ENCODE measurements around the gene EDAR. TPM values are rescaled to one million over a fixed set of nuclear protein-coding genes. Genes with fewer than 3 reads are reported as not detected.

EDAR gene
- total RNA-seq, 1 donor from 2014 or later, result 0.12 TPM

DNA sequence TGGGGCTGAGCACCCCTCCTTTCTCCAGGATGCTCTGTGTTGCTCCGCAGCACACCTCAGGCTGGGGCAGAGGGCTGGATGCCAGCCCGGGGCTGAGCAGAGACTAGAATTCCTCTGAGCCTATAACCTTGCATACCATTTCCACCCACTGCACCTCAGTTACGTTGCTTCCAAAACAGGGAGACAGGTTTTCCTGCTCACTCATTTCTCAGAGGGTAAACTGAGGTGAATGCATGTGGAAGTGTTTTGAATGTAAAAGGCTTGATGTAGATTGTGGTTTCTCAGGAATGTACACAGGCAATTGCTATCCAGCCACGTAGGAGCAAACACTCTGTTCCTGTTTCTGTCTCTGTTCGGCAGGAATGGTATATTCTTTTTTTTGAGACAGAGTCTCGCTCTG is 45.3 kb downstream of the EDAR start:
- peak in 1 of 2 donors; percentile 26 for ATAC-seq
- TF ChIP-seq, protein P1, sequence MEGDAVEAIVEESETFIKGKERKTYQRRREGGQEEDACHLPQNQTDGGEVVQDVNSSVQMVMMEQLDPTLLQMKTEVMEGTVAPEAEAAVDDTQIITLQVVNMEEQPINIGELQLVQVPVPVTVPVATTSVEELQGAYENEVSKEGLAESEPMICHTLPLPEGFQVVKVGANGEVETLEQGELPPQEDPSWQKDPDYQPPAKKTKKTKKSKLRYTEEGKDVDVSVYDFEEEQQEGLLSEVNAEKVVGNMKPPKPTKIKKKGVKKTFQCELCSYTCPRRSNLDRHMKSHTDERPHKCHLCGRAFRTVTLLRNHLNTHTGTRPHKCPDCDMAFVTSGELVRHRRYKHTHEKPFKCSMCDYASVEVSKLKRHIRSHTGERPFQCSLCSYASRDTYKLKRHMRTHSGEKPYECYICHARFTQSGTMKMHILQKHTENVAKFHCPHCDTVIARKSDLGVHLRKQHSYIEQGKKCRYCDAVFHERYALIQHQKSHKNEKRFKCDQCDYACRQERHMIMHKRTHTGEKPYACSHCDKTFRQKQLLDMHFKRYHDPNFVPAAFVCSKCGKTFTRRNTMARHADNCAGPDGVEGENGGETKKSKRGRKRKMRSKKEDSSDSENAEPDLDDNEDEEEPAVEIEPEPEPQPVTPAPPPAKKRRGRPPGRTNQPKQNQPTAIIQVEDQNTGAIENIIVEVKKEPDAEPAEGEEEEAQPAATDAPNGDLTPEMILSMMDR (IDR thresholded peaks at IDR 0.05), result no peak
- Histone ChIP-seq H3K27me3 (ENCODE audit: low read depth) (no peaks in the 10 kb centered on the region), H3K4me3 (no peak overlapping the region), H3K27ac (no peak overlapping the region), H3K9me3 (peaks cover 17% of the 10 kb centered on the region), H3K4me1 (no peaks in the 10 kb centered on the region), H3K36me3 (no peaks in the 10 kb centered on the region)
- intact Hi-C loops (cut with DNase I), result no loop called here
- DNase-seq, result no peak

DNA sequence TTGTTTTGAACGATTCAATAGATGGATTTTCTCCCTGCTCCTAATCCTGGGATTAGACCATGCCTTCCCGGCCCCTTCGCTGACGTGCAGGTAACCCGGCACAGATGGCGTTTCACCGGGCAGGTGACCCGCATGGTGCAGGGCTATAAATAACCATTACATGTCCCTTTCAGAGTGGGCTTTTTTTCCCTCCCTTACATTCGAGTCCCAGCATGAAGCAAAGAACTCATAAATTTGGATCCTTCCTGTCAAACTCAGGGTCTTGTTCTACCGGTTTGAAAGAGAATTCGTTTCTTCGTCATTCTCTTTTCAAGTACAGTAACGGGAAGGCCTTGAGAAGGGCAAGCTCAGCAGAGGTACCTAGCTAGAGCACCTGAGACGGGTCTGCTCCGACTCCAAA is 46.1 kb downstream of the EDAR start:
- intact Hi-C loops (cut with DNase I), result no loop called here
- H3K27me3 ChIP-seq (ENCODE audit: low read depth), result no peaks in the 10 kb centered on the region
- no peak overlapping the region for H3K4me3 ChIP-seq
- no peaks in the 10 kb centered on the region for H3K36me3 ChIP-seq
- H3K4me1 ChIP-seq, result no peaks in the 10 kb centered on the region
- DNase-seq, result no peak
- ATAC-seq, result no peak
- peaks cover 17% of the 10 kb centered on the region for H3K9me3 ChIP-seq
- TF ChIP-seq, protein P1 (IDR thresholded peaks at IDR 0.05), result no peak
- no peak overlapping the region for H3K27ac ChIP-seq

DNA sequence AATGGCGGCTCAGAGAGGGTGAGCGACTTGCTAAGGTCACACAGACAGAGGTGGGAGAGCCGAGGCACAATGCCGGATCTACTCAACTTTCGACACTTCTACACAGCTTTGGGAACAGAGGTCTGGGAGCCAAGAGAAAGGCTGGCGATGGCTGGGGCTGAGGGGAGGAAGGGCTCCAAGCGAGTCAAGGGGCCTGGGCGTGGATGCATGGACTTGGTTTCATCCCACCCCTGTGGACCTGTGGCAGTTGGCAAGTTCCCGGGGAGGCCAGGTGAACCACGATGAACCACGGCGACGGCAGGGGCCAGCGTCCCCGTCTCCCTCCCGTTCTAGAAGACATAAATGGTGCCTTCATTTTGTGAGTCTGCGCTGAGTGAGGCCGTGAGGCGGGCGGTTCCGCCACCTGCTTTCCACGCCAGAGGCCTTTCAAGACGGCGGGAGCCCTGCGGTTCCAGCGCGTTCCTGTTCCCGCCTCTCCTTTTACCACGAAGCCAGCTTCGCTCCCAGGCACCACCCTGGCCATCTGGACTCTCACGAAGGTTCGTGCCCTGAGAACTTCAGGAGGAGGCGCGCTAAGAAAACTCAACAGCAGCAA is 46.7 kb downstream of the EDAR start:
- Histone ChIP-seq H3K36me3 (no peaks in the 10 kb centered on the region), H3K27me3 (ENCODE audit: low read depth) (no peaks in the 10 kb centered on the region), H3K9me3 (peaks cover 13% of the 10 kb centered on the region), H3K4me1 (no peaks in the 10 kb centered on the region), H3K4me3 (no peak overlapping the region), H3K27ac (no peak overlapping the region)
- TF ChIP-seq, protein P1 (IDR thresholded peaks at IDR 0.05), result no peak
- intact Hi-C loops (cut with DNase I), result no loop called here
- ATAC-seq, result no peak
- no peak for DNase-seq

DNA sequence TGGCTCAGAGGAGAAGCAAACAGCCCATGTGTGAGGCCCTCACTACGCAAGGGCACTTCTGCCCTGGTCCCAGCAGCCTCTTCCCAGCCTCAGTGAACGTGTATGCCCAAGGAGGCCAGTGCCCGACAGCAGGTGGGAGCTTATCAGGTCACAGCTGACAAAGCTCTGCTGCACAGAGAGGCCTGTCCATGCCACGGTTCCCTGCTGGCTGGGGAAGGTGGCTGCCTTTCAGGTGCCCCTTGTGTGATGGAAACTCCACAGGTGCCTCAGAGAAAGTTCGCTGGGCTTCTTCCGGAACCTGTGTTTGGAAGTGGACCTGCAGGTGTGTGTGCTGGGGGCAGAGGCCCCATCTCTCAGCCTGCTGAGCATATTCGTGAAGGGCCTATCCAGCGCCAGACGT is 47.3 kb downstream of the EDAR start:
- TF ChIP-seq, protein P1 (IDR thresholded peaks at IDR 0.05), result no peak
- H3K9me3 ChIP-seq, result peaks cover 7% of the 10 kb centered on the region
- H3K4me3 ChIP-seq, result no peak overlapping the region
- intact Hi-C loops (cut with DNase I), result no loop called here
- H3K27me3 ChIP-seq (ENCODE audit: low read depth), result no peaks in the 10 kb centered on the region
- DNase-seq (no peak), ATAC-seq (no peak)
- no peak overlapping the region for H3K27ac ChIP-seq
- H3K4me1 ChIP-seq, result no peaks in the 10 kb centered on the region
- H3K36me3 ChIP-seq, result no peaks in the 10 kb centered on the region

DNA sequence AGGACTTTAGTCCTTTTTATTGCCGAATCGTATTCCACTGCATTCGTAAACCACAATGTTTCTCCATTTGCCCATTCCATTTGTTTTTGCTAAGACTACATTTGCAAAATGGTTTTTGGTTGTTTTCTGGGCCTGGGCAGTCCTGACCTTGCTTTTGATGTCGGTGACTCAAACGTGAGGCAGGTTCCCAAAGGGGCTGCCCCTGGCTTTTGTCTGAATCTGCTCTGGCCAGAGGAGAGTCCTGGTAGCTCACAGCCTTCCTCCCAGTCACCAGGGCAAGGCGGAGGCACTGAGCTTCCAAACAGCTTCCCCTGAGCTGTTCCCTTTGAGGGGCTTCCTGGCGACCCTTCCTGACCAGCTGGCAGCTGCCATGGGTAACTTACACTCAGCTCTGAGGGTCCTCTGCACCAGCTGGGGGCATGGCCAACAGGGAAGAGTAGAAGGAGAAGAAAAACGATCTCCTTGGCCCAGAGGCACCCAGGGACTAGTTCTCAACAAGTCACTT is 47.8 kb downstream of the EDAR start:
- Histone ChIP-seq H3K36me3 (no peaks in the 10 kb centered on the region), H3K27ac (no peak overlapping the region), H3K4me1 (no peaks in the 10 kb centered on the region), H3K27me3 (ENCODE audit: low read depth) (no peaks in the 10 kb centered on the region), H3K9me3 (peaks cover 1% of the 10 kb centered on the region), H3K4me3 (no peak overlapping the region)
- ATAC-seq, result no peak
- no peak for DNase-seq
- TF ChIP-seq, protein P1 (IDR thresholded peaks at IDR 0.05), result no peak
- intact Hi-C loops (cut with DNase I), result no loop called here
